PC-9 (cell line): ENCODE data around the gene CDK6. TPM values are rescaled to one million over a fixed set of nuclear protein-coding genes. Genes with fewer than 3 reads are reported as not detected.

Source experiments
- BruUV-seq: library from RNA; stranded (reverse); fragments of 400-500 nt; replicated peaks from 2 replicates; lab custom pipeline; 2021; lab: Mats Ljungman, UMichigan
- CTCF ChIA-PET: fragments of 300-600 bp; sonication (Branson Sonifier 250); formaldehyde crosslinking; loops from one replicate; lab custom pipeline; 2022; ENCODE audit warnings: antibody characterized with exemption; lab: Charles Lee
- POLR2A ChIA-PET: fragments of 300-600 bp; sonication (Branson Sonifier 250); formaldehyde crosslinking; loops from one replicate; lab custom pipeline; 2022; ENCODE audit warnings: antibody characterized with exemption; ENCODE audit not compliant: unreplicated experiment; lab: Charles Lee
- DNase-seq, 2 experiments: peaks; one replicate each; pipeline versions ENCODE4 v3.0.0 to v3.0.0-alpha.2; 2015 to 2022; ENCODE audit warnings: mixed read lengths in 1 of 2
- H2AFZ ChIP-seq: fragments of 200-600 bp; sonication (generic); 2 replicates; pipeline ENCODE4 v1.8.1; 2017; ENCODE audit warnings: antibody characterized with exemption
- H3F3A ChIP-seq: fragments of 200-600 bp; sonication (generic); 2 replicates; pipeline ENCODE4 v1.8.1; 2017; ENCODE audit warnings: antibody characterized with exemption, mild to moderate bottlenecking, low read depth; ENCODE audit not compliant: insufficient read depth
- H3K27ac ChIP-seq: fragments of 200-600 bp; sonication (generic); 2 replicates; pipeline ENCODE4 v1.6.1; 2016; ENCODE audit warnings: mixed run types
- H3K27me3 ChIP-seq: fragments of 200-600 bp; sonication (generic); 2 replicates; pipeline ENCODE4 v1.6.1; 2016; ENCODE audit warnings: low read depth, mixed run types; ENCODE audit not compliant: insufficient read depth
- H3K36me3 ChIP-seq: fragments of 200-600 bp; sonication (generic); 2 replicates; pipeline ENCODE4 v1.6.1; 2016; ENCODE audit warnings: low read depth, mixed run types
- H3K4me1 ChIP-seq: fragments of 200-600 bp; sonication (generic); replicated peaks from 2 replicates; pipeline ENCODE4 v1.6.1; 2016; ENCODE audit warnings: mixed run types; ENCODE audit not compliant: insufficient read depth
- H3K4me2 ChIP-seq: fragments of 200-600 bp; sonication (generic); 2 replicates; pipeline ENCODE4 v1.6.1; 2017; ENCODE audit warnings: mixed run types
- H3K4me3 ChIP-seq: fragments of 200-600 bp; sonication (generic); 2 replicates; pipeline ENCODE4 v1.6.1; 2016; ENCODE audit warnings: mixed run types
- H3K79me2 ChIP-seq: fragments of 200-600 bp; sonication (generic); 2 replicates; pipeline ENCODE4 v1.6.1; 2017; ENCODE audit warnings: low read depth, mixed run types
- H3K9me2 ChIP-seq: fragments of 200-600 bp; sonication (generic); 2 replicates; pipeline ENCODE4 v1.8.1; 2017; ENCODE audit warnings: mild to moderate bottlenecking; ENCODE audit not compliant: insufficient read depth
- H3K9me3 ChIP-seq: fragments of 200-600 bp; sonication (generic); 2 replicates; pipeline ENCODE4 v1.8.1; 2016; ENCODE audit warnings: low read depth; ENCODE audit not compliant: insufficient read depth
- H4K20me1 ChIP-seq: fragments of 200-600 bp; sonication (generic); 2 replicates; pipeline ENCODE4 v1.8.1; 2017; ENCODE audit not compliant: insufficient read depth
- EZH2 ChIP-seq: fragments of 200-600 bp; sonication (generic); IDR thresholded peaks from 2 replicates; pipeline ENCODE4 v1.8.0; 2017; ENCODE audit warnings: antibody characterized with exemption, low read depth
- intact Hi-C: fragments of 100-400 bp; cut with micrococcal nuclease; formaldehyde crosslinking; loops from one replicate; pipeline ENCODE4 v1.10.0; 2022; ENCODE audit not compliant: unreplicated experiment
- total RNA-seq: library from RNA; stranded (reverse); gene quantifications from 2 replicates; pipeline ENCODE4 v1.2.3, GENCODE V29; 2021
- TF ChIP-seq, protein P1 (sequence below): fragments of 200-600 bp; sonication (generic); conservative IDR thresholded peaks from 2 replicates; pipeline ENCODE4 v1.6.1; 2017; ENCODE audit warnings: mixed run types, antibody characterized with exemption, mild to moderate bottlenecking, moderate library complexity

Gene CDK6
- total RNA-seq, 1 experiment from 2014 or later: 49.5 TPM

DNA sequence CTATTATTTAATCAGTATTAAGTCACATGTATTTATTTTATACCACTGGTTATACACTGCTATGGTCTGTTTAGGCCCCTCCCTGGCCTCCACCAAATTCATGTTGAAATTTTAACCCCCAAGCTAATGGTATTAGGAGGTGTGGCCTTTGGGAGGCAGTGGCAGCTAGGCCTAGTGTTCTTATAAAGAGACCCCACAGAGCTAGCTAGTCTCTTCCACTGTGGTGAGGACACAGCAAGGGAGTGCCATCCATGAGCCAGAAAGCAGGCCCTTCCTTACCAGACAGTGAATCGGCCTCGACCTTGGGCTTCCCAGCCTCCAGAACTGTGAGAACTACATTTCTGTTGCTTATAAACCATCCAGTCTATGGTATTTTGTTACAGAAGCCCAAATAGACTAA, 279.1 kb downstream of the CDK6 start:
- no peaks in the 10 kb centered on the region for H3K27me3 ChIP-seq
- no peak overlapping the region for H3K27ac ChIP-seq
- no peak for TF ChIP-seq EZH2
- TF ChIP-seq, protein P1, sequence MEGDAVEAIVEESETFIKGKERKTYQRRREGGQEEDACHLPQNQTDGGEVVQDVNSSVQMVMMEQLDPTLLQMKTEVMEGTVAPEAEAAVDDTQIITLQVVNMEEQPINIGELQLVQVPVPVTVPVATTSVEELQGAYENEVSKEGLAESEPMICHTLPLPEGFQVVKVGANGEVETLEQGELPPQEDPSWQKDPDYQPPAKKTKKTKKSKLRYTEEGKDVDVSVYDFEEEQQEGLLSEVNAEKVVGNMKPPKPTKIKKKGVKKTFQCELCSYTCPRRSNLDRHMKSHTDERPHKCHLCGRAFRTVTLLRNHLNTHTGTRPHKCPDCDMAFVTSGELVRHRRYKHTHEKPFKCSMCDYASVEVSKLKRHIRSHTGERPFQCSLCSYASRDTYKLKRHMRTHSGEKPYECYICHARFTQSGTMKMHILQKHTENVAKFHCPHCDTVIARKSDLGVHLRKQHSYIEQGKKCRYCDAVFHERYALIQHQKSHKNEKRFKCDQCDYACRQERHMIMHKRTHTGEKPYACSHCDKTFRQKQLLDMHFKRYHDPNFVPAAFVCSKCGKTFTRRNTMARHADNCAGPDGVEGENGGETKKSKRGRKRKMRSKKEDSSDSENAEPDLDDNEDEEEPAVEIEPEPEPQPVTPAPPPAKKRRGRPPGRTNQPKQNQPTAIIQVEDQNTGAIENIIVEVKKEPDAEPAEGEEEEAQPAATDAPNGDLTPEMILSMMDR: no peak
- no TSS peak for BruUV-seq
- no peaks in the 10 kb centered on the region for H3K79me2 ChIP-seq
- CTCF ChIA-PET: no interaction called here
- no peak for DNase-seq
- POLR2A ChIA-PET: no interaction called here
- H2AFZ ChIP-seq: no peak overlapping the region
- 0 out of 2 replicates have a peak, but pooled peaks cover 3% of the 10 kb centered on the region for H4K20me1 ChIP-seq
- H3K9me3 ChIP-seq: no peaks in the 10 kb centered on the region
- no peaks in the 10 kb centered on the region for H3K9me2 ChIP-seq
- peaks cover 8% of the 10 kb centered on the region for H3K36me3 ChIP-seq
- H3F3A ChIP-seq: peaks cover 23% of the 10 kb centered on the region
- intact Hi-C loops: no loop called here
- H3K4me2 ChIP-seq: no peak overlapping the region
- no peaks in the 10 kb centered on the region for H3K4me1 ChIP-seq
- no peak overlapping the region for H3K4me3 ChIP-seq

Other genes starting within 250 kb of the CDK6 start
- 33.7 TPM in 2 replicates for gene FAM133B, start 246.2 kb downstream of the CDK6 start, total RNA-seq